ENCODE results near the gene WDR6.

DNA sequence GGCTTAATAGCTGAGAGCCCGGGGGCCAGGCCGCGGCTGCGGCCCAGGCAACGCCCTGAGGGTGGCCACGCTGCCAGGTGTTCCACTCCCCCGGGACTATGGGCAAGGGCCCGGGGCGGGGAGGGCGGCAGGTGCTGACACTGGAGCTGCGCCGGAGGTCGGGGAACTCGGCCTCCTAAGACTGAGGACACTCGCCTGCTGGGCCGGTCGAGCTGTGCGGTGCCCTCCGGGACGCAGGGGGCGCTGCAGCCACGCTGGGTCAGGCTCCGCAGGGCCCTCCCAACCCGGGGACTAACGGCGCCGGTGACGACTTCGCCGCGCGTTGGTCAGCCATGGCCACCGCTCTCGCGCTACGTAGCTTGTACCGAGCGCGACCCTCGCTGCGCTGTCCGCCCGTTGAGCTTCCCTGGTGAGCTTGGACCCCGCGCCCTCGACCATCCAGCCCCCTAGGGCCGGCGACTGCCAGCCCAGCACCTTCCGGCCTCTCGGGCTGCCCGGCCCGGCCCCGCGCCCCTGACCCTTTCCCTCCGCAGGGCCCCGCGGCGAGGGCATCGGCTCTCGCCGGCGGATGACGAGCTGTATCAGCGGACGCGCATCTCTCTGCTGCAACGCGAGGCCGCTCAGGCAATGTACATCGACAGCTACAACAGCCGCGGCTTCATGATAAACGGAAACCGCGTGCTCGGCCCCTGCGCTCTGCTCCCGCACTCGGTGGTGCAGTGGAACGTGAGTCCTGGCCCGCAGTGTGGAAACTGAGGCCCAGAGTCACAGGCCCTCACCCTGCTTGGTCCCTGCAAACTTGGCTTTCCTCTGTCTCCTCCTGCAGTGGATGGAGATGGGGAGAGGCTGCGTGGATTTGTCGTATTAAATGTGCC, 14.9 kb downstream of the WDR6 start, which contains the start of gene NDUFAF3:
- TF ChIP-seq, protein P1, sequence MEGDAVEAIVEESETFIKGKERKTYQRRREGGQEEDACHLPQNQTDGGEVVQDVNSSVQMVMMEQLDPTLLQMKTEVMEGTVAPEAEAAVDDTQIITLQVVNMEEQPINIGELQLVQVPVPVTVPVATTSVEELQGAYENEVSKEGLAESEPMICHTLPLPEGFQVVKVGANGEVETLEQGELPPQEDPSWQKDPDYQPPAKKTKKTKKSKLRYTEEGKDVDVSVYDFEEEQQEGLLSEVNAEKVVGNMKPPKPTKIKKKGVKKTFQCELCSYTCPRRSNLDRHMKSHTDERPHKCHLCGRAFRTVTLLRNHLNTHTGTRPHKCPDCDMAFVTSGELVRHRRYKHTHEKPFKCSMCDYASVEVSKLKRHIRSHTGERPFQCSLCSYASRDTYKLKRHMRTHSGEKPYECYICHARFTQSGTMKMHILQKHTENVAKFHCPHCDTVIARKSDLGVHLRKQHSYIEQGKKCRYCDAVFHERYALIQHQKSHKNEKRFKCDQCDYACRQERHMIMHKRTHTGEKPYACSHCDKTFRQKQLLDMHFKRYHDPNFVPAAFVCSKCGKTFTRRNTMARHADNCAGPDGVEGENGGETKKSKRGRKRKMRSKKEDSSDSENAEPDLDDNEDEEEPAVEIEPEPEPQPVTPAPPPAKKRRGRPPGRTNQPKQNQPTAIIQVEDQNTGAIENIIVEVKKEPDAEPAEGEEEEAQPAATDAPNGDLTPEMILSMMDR (IDR thresholded peaks at IDR 0.05), result peak; percentile 71
- TF ChIP-seq, protein P2, sequence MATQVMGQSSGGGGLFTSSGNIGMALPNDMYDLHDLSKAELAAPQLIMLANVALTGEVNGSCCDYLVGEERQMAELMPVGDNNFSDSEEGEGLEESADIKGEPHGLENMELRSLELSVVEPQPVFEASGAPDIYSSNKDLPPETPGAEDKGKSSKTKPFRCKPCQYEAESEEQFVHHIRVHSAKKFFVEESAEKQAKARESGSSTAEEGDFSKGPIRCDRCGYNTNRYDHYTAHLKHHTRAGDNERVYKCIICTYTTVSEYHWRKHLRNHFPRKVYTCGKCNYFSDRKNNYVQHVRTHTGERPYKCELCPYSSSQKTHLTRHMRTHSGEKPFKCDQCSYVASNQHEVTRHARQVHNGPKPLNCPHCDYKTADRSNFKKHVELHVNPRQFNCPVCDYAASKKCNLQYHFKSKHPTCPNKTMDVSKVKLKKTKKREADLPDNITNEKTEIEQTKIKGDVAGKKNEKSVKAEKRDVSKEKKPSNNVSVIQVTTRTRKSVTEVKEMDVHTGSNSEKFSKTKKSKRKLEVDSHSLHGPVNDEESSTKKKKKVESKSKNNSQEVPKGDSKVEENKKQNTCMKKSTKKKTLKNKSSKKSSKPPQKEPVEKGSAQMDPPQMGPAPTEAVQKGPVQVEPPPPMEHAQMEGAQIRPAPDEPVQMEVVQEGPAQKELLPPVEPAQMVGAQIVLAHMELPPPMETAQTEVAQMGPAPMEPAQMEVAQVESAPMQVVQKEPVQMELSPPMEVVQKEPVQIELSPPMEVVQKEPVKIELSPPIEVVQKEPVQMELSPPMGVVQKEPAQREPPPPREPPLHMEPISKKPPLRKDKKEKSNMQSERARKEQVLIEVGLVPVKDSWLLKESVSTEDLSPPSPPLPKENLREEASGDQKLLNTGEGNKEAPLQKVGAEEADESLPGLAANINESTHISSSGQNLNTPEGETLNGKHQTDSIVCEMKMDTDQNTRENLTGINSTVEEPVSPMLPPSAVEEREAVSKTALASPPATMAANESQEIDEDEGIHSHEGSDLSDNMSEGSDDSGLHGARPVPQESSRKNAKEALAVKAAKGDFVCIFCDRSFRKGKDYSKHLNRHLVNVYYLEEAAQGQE (IDR thresholded peaks at IDR 0.05), result peak; percentile 56
- TF ChIP-seq POLR2A (IDR thresholded peaks at IDR 0.05; ENCODE audit: low read length) (peak; percentile 93), MAX (IDR thresholded peaks at IDR 0.05) (peak; percentile 66), EP300 (IDR thresholded peaks at IDR 0.05) (no peak), RCOR1 (IDR thresholded peaks at IDR 0.05; ENCODE audit: low read depth, low read length) (no peak), RARB (CRISPR knock-in tag; IDR thresholded peaks at IDR 0.05) (no peak), CHD4 (IDR thresholded peaks at IDR 0.05; ENCODE audit: borderline replicate concordance) (no peak), ZFP36 (IDR thresholded peaks at IDR 0.05; ENCODE audit: borderline replicate concordance, partially characterized antibody) (no peak), RFX5 (IDR thresholded peaks at IDR 0.05) (no peak)
- TF ChIP-seq, protein P3, sequence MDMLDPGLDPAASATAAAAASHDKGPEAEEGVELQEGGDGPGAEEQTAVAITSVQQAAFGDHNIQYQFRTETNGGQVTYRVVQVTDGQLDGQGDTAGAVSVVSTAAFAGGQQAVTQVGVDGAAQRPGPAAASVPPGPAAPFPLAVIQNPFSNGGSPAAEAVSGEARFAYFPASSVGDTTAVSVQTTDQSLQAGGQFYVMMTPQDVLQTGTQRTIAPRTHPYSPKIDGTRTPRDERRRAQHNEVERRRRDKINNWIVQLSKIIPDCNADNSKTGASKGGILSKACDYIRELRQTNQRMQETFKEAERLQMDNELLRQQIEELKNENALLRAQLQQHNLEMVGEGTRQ (IDR thresholded peaks at IDR 0.05), result no peak
